ENCODE measurements around the gene MYO16. TPM values are rescaled to one million over a fixed set of nuclear protein-coding genes. Genes with fewer than 3 reads are reported as not detected.

Gene MYO16
- total RNA-seq, 1 donor from 2014 or later, result 0.24 TPM

GRCh38 chr13:108708921-108709320 is 79.5 kb downstream of the MYO16 start:
- Histone ChIP-seq H3K4me1 (no peaks in the 10 kb centered on the region), H3K27me3 (ENCODE audit: low read depth) (no peaks in the 10 kb centered on the region), H3K36me3 (no peaks in the 10 kb centered on the region), H3K9me3 (no peaks in the 10 kb centered on the region), H3K4me3 (no peak overlapping the region), H3K27ac (no peak overlapping the region)
- TF ChIP-seq CTCF (IDR thresholded peaks at IDR 0.05), result no peak
- DNase-seq (no peak), ATAC-seq (no peak)
- intact Hi-C loops (cut with DNase I), result no loop called here

- Histone ChIP-seq H3K4me3 (no peak overlapping the region), H3K9me3 (no peaks in the 10 kb centered on the region), H3K27ac (no peak overlapping the region), H3K27me3 (ENCODE audit: low read depth) (no peaks in the 10 kb centered on the region), H3K36me3 (no peaks in the 10 kb centered on the region), H3K4me1 (no peaks in the 10 kb centered on the region)
- intact Hi-C loops (cut with DNase I), result no loop called here
- no peak for TF ChIP-seq CTCF (IDR thresholded peaks at IDR 0.05)
- no peak for DNase-seq
- no peak for ATAC-seq
These were observed 82.0 kb downstream of the MYO16 start for GRCh38 chr13:108711386-108711785.

GRCh38 chr13:108725471-108725870 is 96.1 kb downstream of the MYO16 start:
- H3K27me3 ChIP-seq (ENCODE audit: low read depth), result no peaks in the 10 kb centered on the region
- H3K27ac ChIP-seq, result no peak overlapping the region
- H3K9me3 ChIP-seq, result no peaks in the 10 kb centered on the region
- no peaks in the 10 kb centered on the region for H3K36me3 ChIP-seq
- intact Hi-C loops (cut with DNase I), result no loop called here
- no peak for TF ChIP-seq CTCF (IDR thresholded peaks at IDR 0.05)
- DNase-seq (no peak), ATAC-seq (no peak)
- H3K4me3 ChIP-seq, result no peak overlapping the region
- no peaks in the 10 kb centered on the region for H3K4me1 ChIP-seq

- no peaks in the 10 kb centered on the region for H3K36me3 ChIP-seq
- intact Hi-C loops (cut with DNase I), result no loop called here
- H3K27ac ChIP-seq, result no peak overlapping the region
- no peak for TF ChIP-seq CTCF (IDR thresholded peaks at IDR 0.05)
- no peak for ATAC-seq
- no peak overlapping the region for H3K4me3 ChIP-seq
- H3K27me3 ChIP-seq (ENCODE audit: low read depth), result no peaks in the 10 kb centered on the region
- DNase-seq, result no peak
- no peaks in the 10 kb centered on the region for H3K4me1 ChIP-seq
- no peaks in the 10 kb centered on the region for H3K9me3 ChIP-seq
These were observed 99.0 kb downstream of the MYO16 start for GRCh38 chr13:108728370-108728769.

DNA sequence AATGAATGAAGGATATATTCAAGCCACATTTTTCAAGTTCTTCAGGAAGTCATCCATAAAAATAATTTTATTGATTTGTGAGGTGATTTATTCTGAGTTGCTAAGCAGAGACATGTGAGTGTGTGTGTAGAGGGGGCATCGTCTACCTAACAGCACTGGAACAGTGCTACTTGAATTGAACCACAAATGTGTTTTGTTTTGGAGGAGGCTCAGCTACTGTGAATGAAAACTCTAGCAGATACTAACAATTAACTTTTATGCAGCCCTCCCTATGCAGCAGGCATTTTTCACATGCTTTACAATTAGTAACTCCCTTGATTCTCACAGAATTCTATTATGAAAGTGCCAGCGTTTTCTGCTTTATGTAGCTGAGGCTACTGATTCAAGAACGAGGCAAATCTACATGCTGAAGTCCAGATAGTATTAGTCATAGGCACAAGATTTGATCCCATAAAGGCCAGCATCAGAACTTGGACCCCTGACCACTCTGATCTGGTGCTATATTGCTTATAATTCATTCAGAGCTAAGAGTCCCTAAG is 103.7 kb downstream of the MYO16 start:
- Histone ChIP-seq H3K4me3 (no peak overlapping the region), H3K9me3 (no peaks in the 10 kb centered on the region), H3K36me3 (no peaks in the 10 kb centered on the region), H3K27ac (no peak overlapping the region), H3K4me1 (no peaks in the 10 kb centered on the region), H3K27me3 (ENCODE audit: low read depth) (no peaks in the 10 kb centered on the region)
- no peak for DNase-seq
- TF ChIP-seq CTCF (IDR thresholded peaks at IDR 0.05), result no peak
- intact Hi-C loops (cut with DNase I), result no loop called here
- no peak for ATAC-seq

DNA sequence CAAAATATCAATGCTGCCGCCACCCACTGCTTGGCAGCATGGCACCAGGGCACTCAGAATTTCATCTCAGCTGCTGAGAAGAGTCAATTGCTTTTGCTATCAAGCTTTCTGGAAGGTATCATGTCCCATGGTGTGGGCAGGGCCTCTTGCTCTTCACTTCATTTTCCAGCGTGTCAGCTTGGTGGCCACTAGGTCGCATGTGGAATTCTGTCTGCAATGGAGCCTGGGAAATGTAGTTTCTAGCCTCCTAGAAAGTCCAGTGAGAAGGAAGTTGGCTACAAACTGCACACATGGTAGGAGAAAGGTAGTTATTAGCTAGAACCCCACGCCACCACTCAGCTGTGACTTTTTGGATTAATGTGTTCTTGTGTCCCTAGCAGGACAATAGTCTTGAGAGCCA is 105.3 kb downstream of the MYO16 start:
- DNase-seq (no peak), ATAC-seq (no peak)
- TF ChIP-seq CTCF (IDR thresholded peaks at IDR 0.05), result no peak
- Histone ChIP-seq H3K36me3 (no peaks in the 10 kb centered on the region), H3K4me3 (no peak overlapping the region), H3K27me3 (ENCODE audit: low read depth) (no peaks in the 10 kb centered on the region), H3K9me3 (no peaks in the 10 kb centered on the region), H3K27ac (no peak overlapping the region), H3K4me1 (no peaks in the 10 kb centered on the region)
- intact Hi-C loops (cut with DNase I), result no loop called here
